Measurements from ENCODE around the gene COG2. TPM values are rescaled to one million over a fixed set of nuclear protein-coding genes. Genes with fewer than 3 reads are reported as not detected.

The COG2 gene
- total and polyA plus RNA-seq, 2 of the 8 experiments (the other 6 are each of a cell fraction or from before 2014, with no cell fraction given), result 10.3 to 36.7 TPM

DNA sequence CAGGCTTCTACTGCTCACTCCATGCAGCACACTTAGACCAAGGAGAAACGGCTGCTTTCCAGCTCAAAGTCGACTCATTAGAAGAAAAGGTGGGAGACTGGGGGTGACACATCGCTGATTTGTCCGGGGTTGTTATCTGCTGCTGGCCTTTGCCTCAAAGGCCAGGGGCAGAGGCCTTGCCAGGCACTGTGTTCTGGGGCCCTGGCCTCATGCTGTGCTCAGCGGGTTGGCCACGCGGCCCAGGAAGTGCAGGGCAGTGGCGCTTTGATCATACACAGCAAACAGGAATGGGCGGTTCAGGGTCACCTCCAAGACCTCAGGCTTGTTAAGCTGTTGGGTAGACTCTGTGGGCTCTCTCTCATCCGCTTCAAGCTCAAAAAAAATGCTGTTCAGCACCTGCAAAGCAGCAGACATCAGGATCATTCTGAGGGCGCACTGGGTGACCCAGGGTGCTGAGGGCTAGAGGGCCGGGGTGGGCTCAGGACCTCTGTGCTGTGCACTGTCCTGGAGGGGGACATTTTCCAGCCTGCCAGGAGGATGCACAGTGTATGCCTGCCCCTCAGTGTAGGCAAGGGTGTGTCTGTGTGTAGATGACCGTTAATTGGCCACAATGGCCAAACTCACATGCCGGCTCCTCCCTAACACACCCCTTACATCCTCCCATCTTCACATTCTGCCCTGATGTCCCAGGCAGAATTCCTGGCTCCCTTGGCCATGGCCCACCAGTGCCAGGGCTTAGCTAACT, 60.8 kb downstream of the COG2 start:
- Histone ChIP-seq H3K4me3 (ENCODE audit: extremely low read depth in 1 of 4, insufficient read depth in 2 of 4, low read depth in 3 of 4, low read length in 4 of 4) (no peak overlapping the region), H3K4ac (replicated peaks; ENCODE audit: insufficient read length, low read depth, low read length) (no peak overlapping the region), H3K27me3 (replicated peaks in 1 of 4; ENCODE audit: control insufficient read depth in 3 of 4, extremely low read depth in 1 of 4, insufficient read depth in 3 of 4, low read length in 3 of 4) (no peaks in the 10 kb centered on the region), H2BK15ac (ENCODE audit: low read length) (no peak overlapping the region), H4K5ac (ENCODE audit: insufficient read length, low read depth, low read length) (no peak overlapping the region), H3K18ac (ENCODE audit: extremely low read depth, low read length) (no peak overlapping the region), H3K14ac (ENCODE audit: insufficient read length) (no peak overlapping the region), H4K91ac (replicated peaks; ENCODE audit: insufficient read length, low read length) (no peak overlapping the region), H2BK120ac (replicated peaks; ENCODE audit: low read depth, low read length) (no peak overlapping the region), H2BK5ac (ENCODE audit: low read depth, low read length) (no peak overlapping the region), H2BK20ac (ENCODE audit: low read length) (no peak overlapping the region), H4K8ac (ENCODE audit: extremely low read depth, insufficient read depth, low read length) (0 out of 2 replicates have a peak overlapping the region, but pooled peaks have one; percentile 29), H3K56ac (replicated peaks; ENCODE audit: insufficient read length, low read depth, low read length) (no peak overlapping the region), H2BK12ac (ENCODE audit: low read depth, low read length) (no peak overlapping the region), H3K23ac (ENCODE audit: insufficient read length) (no peak overlapping the region), H2AFZ (ENCODE audit: low read length) (no peak overlapping the region), H3K36me3 (ENCODE audit: control insufficient read depth in 2 of 4, insufficient read depth in 4 of 4, low read length in 3 of 4) (no peaks in the 10 kb centered on the region), H3K23me2 (ENCODE audit: low read depth, low read length) (no peaks in the 10 kb centered on the region), H4K20me1 (replicated peaks in 1 of 2; ENCODE audit: control insufficient read depth in 1 of 2, insufficient read depth in 2 of 2, low read length in 2 of 2) (no peaks in the 10 kb centered on the region), H3K4me1 (replicated peaks in 1 of 4; ENCODE audit: control insufficient read depth in 3 of 4, insufficient read depth in 4 of 4, low read length in 3 of 4) (peaks cover 0 to 4% (median 0%) of the 10 kb centered on the region in 4 experiments; a peak in 2 of 7 replicates), H3K9me3 (ENCODE audit: insufficient read depth in 2 of 2, low read depth in 1 of 2, low read length in 1 of 2) (no peaks in the 10 kb centered on the region), H3K9ac (replicated peaks in 1 of 4; ENCODE audit: extremely low read depth in 1 of 4, low read depth in 3 of 4, low read length in 3 of 4) (no peak overlapping the region), H3K4me2 (ENCODE audit: insufficient read depth in 1 of 2, low read depth in 2 of 2, low read length in 2 of 2) (no peak overlapping the region), H2AK5ac (ENCODE audit: low read depth, low read length) (no peak overlapping the region), H3K79me1 (ENCODE audit: low read depth, low read length) (no peaks in the 10 kb centered on the region), H3K27ac (ENCODE audit: low read depth, low read length) (no peak overlapping the region), H3K79me2 (ENCODE audit: control insufficient read depth in 1 of 2, insufficient read depth in 2 of 2, low read length in 2 of 2) (no peaks in the 10 kb centered on the region)
- DNase-seq (ENCODE audit: low read depth in 1 of 2, low spot score in 2 of 2) (no peak), FAIRE-seq (no peak)
- CTCF ChIA-PET (ENCODE audit: partially characterized antibody), result interaction anchor here (0.6 to 3.0 kb wide), 4 partner anchors 11 to 849 kb away, joined by 3 to 12 read pairs (median 3); partner anchors contain the start of genes AGT and COG2
- WGBS, 2 experiments (ENCODE audit: extremely low coverage in 1 of 2, insufficient coverage in 1 of 2, insufficient read length in 1 of 2, insufficient replicate concordance in 2 of 2, low coverage in 1 of 2, low lambda C conversion rate in 2 of 2, missing lambda C conversion rate in 1 of 2), result 84% methylated on average over 14 of the region's 14 CpGs; no CpG with 5 or more reads in 1 of the 2 experiments
- TF ChIP-seq, protein P1, sequence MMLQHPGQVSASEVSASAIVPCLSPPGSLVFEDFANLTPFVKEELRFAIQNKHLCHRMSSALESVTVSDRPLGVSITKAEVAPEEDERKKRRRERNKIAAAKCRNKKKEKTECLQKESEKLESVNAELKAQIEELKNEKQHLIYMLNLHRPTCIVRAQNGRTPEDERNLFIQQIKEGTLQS (IDR thresholded peaks at IDR 0.05; ENCODE audit: insufficient read depth, low read depth, low read length), result no peak
- TF ChIP-seq, protein P2, sequence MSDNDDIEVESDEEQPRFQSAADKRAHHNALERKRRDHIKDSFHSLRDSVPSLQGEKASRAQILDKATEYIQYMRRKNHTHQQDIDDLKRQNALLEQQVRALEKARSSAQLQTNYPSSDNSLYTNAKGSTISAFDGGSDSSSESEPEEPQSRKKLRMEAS (IDR thresholded peaks at IDR 0.05), result 0 out of 2 replicates have a peak, but pooled peaks have one; percentile 32
- POLR2A ChIA-PET (ENCODE audit: partially characterized antibody), result interaction anchor here (1.4 kb wide), 1 partner anchor 11 kb away, joined by 3 read pairs; the partner anchor contains the start of gene AGT

Data from H1 (cell line).